ENCODE data around the gene SHISA9.
A peak's percentile ranks its signal among the peaks of the same experiment; 100 is the strongest.

Gene SHISA9

DNA sequence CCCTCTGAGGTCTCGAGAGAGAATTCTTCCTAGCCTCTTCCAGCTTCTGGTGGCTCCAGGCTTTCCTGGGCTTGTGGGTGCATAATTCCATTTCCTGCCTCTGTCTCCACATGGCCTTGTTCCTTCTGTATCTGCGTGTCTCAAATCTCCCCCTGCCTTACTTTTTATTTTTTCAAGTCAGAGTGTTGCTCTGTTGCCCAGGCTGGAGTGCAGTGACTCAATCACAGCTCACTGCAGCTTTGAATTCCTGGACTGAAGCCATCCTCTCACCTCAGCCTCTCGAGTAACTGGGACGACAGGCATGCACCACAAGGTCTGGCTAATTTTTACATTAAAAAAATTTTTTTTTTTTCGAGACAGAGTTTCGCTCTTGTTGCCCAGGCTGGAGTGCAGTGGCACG lies 120.6 kb downstream of the SHISA9 start:
- no peak for DNase-seq (ENCODE audit: low read depth in 3 of 3)

- no peak for DNase-seq (ENCODE audit: low read depth in 3 of 3)
These were observed 128.4 kb downstream of the SHISA9 start for GRCh38 chr16:13029786-13030185.

DNA sequence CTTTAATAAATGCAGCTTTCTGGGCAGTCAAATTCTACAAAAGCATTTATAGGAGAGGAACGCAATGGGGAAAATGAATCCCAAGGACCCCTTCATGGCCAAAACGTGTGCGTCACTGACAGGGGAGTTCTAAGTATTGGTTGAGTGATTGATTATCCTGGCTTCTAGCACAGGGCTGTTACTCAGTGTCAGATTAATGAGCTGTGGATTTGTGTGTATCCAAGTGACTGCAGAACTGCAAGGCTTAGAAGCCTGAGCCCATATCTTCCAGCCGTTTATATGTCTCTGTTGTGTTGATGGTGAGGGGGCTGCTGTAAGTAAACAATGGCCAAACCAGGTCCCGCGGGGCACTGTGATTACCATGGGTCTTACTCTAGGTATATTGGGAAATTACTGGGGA lies 129.4 kb downstream of the SHISA9 start:
- no peak for DNase-seq (ENCODE audit: low read depth in 3 of 3)

GRCh38 chr16:13032911-13033310 lies 131.5 kb downstream of the SHISA9 start:
- no peak for DNase-seq (ENCODE audit: low read depth in 3 of 3)

DNA sequence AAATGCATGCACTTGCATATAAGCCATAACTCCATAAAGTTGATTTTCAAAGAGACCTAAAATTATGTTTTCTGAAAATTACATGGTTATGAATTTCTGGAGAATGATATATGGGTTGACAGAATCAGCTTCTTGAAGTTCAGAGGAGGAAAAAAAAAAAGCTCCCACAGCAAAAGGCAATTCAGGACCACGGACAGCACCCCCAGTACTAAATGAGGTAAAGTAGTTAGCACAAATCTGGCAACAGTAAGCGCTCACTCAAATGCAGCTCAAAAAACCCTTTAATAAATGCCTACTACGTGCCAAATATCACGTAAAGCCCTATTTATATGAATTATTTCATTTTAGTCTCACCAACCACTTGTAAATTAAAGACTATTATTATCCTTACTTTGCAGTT lies 135.2 kb downstream of the SHISA9 start:
- DNase-seq (ENCODE audit: low read depth in 3 of 3) = peak in 1 of 3 experiments; percentile 0

DNA sequence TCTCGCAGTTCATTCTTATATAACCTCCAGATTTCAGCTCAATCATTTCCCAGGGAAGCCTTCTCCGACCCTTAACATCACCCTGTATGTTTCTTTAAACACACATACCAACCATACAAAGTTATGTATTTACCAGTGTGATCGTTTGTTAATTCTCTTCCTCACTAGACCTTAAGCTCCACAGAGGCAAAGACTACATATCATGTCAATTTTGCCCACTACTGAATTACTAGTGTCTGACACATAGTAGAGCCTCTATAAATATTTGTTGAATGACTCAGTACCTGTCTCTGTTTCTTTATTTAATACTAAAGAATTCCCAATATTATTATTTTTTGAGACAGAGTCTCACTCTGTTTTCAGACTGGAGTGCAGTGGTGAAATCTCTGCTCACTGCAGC lies 137.2 kb downstream of the SHISA9 start:
- DNase-seq (ENCODE audit: low read depth in 3 of 3) = no peak

DNA sequence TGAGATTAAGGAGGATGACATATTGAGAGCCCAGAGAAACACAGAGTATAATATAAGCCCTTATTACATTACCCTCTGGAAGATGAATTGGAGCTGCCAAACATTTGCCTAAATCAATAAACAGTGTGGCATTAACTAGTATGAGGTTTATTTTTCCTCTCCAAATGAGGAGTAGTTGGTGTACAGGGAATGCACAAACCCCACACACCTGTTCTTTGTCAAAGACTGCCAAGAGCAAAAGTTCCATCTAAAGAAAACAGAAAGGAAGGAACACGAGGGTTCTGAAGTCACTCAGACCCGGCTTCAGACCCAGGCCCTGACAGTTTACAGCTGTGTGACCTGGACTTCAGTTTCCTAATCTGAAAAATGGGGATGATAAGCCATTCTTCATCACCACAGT lies 138.1 kb downstream of the SHISA9 start:
- no peak for DNase-seq (ENCODE audit: low read depth in 3 of 3)

- DNase-seq (ENCODE audit: low read depth in 3 of 3) = no peak
These were observed 139.8 kb downstream of the SHISA9 start for GRCh38 chr16:13041180-13041579.

- DNase-seq (ENCODE audit: low read depth in 3 of 3) = no peak
These were observed 140.4 kb downstream of the SHISA9 start for GRCh38 chr16:13041646-13042290.

DNA sequence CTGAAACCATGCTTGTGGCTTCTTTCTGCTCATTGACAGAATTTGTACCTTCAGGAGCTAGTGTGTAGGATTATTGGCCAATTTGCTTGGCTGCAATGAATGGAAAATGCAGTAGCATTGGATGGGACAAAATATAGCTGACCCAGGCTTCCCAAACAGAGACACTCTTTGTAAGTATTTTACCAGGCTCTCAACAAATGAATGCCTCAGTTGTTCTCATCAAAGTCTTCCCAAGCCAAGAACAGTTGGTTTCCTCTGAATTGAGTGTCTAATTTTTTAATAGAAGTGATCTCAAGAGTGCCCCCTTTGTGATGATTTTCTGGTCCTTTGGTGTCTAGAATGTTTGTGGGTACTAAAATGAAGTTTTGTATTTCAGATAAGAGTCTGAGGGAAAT lies 140.9 kb downstream of the SHISA9 start:
- DNase-seq (ENCODE audit: low read depth in 3 of 3) = no peak

DNA sequence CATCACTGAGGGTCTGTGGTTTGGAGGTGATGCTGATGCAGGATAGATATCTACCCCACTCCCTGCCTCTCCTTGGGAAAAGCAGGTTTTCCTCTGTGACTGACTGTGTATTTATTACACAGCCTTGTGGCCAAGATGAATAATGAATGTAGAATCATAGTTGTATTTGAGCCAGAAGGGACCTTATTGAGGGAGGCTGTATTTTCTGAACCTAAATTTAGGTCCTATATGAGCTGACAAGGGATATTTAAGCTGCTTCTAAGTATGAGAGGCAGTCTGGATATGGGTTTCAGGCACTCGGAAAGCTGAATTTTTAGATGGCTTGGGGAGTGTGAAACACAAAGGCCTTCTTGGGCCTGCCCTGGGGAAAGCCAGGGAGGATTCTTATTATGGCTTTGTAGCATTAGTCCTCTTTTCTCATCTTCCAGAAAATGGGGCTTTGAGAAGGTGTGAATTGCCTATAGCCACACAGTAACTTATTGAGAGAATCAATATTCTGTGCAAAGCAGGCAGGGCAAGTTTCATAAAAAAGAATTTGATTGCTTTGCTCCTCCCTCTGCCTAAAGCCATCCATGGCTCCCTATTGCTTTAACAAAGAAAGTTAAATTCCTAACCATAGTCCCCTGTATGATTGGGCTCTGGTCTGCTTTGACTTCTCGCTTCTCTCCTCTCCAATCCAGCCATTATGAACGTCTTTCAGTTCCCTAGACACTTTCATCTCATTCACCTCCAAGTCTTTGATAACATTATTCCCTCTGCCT lies 144.8 kb downstream of the SHISA9 start:
- no peak for DNase-seq (ENCODE audit: low read depth in 3 of 3)

DNA sequence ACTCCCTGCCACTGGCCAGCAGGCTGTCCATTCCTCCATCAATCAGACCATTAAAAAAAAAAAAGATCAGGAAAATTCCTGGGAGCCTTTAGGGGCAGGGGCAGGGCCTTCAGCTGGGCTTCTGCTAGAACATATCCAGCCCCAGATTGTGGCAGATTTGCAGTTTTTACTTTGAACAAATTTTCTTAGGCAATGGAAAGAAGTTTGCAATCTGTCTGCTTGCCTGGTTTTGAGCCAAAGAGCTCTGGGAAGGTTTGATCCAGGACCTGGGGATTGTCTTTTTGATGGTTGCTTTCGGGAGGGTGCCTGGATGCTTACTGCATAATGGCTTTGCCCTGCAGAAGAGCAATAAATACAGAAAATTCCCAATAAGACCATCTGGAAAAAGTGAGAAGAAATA lies 145.9 kb downstream of the SHISA9 start:
- DNase-seq (ENCODE audit: low read depth in 3 of 3) = no peak

GRCh38 chr16:13049688-13050087 lies 148.3 kb downstream of the SHISA9 start:
- no peak for DNase-seq (ENCODE audit: low read depth in 3 of 3)

DNA sequence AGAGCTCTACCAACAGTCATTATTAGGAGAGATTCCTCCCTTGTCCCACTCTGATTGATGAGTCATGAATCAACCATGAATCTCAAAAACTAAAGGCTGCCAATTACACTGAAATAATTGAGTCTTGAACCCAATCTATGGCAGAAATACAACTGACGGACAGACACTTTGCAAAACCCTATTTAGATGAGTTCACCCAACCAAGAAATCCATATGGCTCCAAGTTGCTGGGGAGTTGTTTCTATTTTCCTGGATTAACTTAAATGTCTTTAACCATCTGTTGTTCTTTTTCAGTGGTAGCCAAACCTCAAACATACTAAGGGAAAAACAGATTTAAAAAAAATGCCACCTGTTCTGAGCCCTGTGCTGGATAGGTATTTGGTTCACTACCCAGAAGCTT lies 151.0 kb downstream of the SHISA9 start:
- no peak for DNase-seq (ENCODE audit: low read depth in 3 of 3)

GRCh38 chr16:13055480-13055879 lies 154.1 kb downstream of the SHISA9 start:
- no peak for DNase-seq (ENCODE audit: low read depth in 3 of 3)

DNA sequence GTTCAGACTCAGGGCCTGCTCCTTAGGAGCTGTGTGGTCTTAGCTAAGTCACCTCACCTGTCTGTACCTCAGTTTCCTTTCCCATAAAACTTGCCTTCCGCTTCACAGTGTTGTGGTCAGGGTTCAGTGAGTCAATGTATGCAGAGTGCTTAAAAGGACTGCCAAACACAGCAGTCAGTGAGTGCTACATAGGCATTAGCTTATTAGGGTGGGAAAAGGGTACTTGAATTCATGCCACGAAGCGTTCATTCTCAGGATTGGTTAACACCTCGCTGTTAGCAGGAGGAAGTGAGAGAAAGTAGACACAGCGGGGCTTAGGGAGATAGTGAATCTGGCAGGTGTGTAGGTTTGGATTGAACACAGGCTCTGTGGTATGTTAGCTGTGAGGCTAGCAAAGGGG lies 155.2 kb downstream of the SHISA9 start:
- no peak for DNase-seq (ENCODE audit: low read depth in 3 of 3)

DNA sequence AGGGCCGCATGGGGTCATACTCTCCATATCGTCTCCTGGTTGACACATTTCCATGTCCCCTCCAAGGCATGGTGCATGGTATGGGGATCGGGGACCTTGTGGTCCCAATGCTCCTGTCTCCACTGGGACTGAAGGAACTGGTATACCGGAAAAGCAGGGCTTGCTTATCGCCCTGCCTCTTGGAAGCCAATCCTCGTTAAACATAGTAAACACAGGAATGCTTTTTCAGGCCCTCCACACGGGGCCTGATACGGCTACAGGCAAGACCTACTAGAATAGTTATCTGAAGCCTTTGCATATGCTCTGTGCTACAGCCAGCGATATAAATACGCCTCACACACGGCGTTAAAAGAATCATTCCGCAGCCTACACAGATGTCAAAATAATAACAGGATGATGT lies 159.5 kb downstream of the SHISA9 start:
- DNase-seq (ENCODE audit: low read depth in 3 of 3) = no peak

DNA sequence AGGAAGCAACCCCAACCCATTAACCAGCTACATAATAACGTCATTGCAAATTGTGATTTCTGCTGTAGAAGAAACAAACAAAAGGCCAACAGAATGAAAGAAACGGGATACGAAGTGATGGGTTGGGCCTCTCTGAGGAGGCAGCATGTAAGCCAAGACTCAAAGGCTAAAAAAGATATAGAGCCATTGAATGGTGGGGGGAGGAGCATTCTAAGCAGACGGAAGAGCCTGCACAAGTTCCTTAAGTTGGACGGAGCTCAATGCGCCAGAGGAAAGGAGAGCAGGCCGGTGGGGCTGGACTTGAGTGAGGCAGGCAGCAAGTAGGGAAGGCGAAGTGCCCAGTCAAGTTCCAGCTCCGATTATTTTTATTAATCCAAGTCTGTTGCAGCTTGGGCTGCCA lies 160.3 kb downstream of the SHISA9 start:
- DNase-seq (ENCODE audit: low read depth in 3 of 3) = no peak

- DNase-seq (ENCODE audit: low read depth in 3 of 3) = no peak
These were observed 160.8 kb downstream of the SHISA9 start for GRCh38 chr16:13062219-13062618.

DNA sequence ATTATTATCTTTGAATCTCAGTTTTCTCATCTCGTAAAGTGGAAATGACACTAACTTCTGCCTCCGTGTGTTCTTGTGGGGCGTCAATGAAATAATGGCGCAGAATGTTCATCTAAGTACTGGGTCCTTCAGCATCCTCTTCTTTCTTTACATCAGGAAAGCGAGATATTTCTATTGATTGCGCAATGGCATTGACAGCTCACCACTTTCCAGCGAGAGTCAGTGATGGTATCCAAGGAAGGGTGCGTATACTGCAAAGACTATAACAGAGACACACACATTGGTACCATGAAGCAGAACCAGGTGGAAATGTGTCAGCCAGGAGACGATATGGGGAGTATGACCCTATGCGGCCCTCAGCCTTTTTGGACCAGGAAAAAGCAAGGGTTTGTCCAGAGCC lies 162.1 kb downstream of the SHISA9 start:
- DNase-seq (ENCODE audit: low read depth in 3 of 3) = no peak

DNA sequence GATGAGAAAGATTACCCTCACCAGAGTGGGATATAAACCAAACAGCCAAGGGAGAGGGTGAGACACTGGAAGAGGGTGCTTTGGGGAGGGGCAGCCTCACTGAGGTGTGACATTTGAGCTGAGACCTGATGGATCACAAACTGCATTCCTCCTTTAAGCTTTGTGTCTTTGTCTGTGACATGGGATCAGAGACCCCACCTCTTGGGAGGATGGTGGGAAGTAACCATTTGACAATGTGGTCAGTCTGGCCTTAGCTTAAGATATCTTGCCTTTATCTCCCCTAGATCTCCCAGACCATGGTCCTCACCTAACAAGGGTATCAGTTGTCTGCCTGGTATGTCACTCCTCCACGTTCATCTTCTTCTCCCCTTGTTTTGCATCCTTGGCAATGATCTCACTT lies 163.4 kb downstream of the SHISA9 start:
- DNase-seq (ENCODE audit: low read depth in 3 of 3) = no peak

DNA sequence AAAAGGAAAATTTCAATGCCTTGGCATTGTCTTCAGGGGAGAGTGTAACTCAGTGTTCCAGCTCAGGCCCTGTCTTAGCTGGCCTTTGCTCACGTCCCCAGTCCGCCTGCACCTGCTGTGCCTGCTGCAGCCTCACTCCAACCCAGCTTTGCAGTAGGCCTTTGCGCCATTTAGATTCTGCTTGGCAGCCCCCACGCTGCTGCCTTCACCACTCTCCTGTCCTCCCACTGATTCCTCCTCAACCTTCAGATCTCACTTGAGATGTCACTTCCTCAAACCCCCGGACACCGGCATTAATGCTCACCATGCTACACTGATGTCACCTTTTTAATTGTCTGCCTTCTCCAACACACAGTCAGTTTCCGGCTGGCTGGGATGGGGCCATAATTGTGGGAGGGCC lies 166.2 kb downstream of the SHISA9 start:
- DNase-seq (ENCODE audit: low read depth in 3 of 3) = no peak

GRCh38 chr16:13068912-13069583 lies 167.7 kb downstream of the SHISA9 start:
- no peak for DNase-seq (ENCODE audit: low read depth in 3 of 3)

All from stimulated activated CD4-positive, alpha-beta T cell treated with anti-CD3 and anti-CD28 coated beads, TNF-alpha, amount 100 ng/mL, for 24 hours (primary cell).